GM21515 (cell line): ENCODE data around the gene GABRG3.

Experiments
- ATAC-seq: cut with Tn5 transposase; IDR thresholded peaks from one replicate; pipeline ENCODE4 v1.9.1; 2021; ENCODE audit not compliant: unreplicated experiment

The GABRG3 gene

DNA sequence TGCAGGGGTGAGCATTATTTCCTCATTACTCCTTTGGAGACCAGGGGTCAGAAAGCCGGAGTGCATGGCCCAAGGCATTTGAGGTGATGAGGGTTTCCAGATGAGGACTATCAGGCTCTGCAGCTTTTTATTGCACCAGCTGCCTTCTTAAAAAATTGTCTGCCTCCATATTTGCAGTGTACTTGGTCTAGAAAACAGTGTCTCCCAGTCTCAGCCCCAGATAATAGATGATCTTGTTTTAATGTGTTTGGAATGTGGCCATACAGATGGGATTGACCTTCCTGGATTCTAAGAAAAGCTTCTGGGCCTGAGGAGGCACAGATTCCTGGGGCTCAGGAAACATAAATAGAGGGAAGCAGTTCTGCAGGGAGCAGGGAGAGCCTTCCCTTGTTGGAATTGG is 123.3 kb downstream of the GABRG3 start:
- ATAC-seq, result no peak

DNA sequence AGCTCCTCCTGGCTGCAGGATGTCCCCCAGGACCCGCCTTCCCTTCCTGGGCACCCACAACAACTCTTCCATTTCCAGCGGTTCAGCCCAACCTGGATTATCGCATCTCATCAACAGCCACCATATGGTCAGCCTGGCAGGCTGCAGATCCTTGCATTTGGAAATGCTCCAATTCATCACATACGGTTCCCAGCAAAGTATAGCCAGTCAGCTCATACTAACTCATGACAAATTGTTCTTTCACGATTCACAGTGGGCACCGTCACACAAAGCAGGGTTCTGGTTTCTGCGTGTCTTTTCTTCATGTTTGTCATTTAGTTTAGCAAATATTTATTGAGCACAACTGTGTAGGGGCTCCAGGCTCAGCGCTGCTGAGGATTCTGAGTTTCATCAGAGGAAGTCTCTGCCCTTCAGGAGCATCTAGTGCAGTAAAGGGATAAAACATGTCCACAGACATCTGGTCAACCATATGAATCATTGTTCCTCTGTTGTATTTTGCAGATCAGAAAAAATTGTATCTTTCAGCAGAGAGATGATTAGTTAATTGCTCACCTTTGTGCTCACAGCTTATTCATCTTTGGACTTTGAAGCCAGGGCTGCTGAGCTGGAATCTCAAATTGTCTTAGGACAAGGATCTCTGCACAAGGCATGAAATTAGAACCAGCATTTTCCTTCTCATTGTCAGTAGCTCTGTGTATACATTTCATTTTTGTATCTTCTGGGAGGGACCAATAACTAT is 125.1 kb downstream of the GABRG3 start:
- ATAC-seq, result no peak

DNA sequence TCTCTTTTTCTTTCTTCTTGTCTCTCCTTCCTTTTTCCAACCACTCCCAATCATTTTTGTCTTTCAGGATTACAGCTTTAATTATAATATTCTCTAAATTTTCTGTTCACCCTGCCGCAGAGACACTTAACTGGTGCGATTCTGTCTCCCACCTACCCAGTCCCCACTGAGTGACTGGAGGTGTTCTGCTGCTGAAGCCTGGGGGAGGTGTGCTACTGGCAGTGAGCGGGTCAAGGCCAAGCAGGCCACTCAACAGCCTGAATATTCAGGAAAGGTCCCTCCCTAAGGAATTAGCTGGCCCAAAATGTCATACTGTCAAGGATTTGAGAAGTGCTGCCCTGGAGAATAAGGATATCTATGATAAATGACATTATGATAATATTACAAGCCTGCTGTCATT is 126.5 kb downstream of the GABRG3 start:
- no peak for ATAC-seq

DNA sequence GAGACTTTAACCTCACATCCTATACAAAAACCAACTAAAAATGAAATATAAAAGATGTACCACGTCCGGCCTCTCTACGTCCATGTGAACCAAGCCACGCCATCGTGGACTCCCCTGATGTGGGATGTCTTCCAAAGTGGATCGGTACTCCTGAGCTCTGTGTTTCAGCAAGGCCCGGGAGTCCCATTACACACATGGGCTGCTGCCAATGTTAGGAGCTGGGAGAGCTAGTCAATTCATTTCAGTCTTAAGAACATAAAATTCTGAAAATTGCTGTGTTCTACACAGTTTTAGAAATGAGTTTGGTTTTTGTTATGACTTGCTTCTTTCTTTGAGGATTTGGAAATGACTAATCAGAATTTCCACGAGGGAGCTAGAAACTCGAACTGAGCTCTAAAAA is 131.0 kb downstream of the GABRG3 start:
- no peak for ATAC-seq

DNA sequence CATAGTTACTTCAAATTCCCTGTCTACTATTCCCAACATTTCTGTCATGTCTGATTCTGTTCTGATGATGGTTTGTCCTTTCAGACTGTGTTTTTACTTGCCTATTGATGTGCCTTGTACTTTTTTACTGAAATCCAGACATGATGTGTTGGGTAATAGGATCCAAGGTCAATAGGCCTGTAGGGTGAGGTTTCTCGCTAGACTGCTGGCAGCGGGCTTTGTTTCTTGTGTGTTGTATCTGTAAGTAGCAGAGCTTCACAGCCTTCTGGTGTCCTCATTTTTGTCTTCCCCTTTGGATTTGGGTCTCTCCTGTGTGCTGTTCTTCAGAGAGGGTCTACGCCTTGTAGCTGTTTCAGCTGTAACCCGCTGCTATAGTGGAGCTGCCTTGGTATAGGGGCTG is 140.3 kb downstream of the GABRG3 start:
- no peak for ATAC-seq

DNA sequence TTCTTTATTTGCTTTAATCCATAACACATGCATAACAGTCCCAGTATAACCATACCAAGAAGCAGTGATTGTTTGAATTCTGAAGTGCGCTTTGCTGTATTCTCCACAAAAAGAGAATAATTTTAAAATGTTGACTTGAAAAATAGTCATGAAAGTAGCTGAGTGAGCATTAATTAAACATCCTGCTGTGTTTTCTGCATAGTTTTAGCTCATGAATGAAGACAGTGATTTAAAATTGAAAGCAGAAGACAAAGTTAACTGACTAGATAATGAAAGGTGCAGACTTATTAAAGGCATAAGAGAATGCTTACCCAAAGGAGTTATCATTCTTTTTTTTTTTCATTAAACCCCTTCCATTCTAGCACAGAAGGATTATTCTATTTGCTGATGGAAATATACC is 143.5 kb downstream of the GABRG3 start:
- ATAC-seq, result no peak

DNA sequence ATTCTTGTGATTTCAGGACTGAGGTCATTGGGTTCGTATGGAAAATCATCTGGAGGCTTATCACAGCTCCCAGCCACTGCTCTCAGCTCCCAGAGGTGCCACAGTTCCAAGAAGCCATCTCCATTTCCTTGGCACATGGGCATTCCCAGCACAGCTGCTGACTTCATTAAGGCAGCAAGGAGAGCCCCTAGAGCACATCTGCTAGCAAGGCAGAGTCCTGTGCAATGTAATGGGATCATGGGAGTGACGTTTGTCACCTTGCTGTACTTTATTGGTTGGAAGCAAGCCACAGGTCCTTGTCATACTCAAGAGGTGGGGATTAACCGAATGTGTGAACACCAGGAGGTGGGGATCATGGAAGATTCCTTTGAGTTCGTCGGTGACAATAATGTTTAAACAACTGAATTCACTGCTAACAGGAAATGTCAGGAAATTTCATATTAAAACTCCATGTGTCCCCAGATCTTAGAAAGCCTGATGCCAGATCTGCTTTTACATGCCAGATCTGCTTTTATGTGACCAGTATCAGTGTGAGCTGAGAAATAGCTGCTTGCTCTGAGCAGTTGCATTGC is 148.8 kb downstream of the GABRG3 start:
- no peak for ATAC-seq

DNA sequence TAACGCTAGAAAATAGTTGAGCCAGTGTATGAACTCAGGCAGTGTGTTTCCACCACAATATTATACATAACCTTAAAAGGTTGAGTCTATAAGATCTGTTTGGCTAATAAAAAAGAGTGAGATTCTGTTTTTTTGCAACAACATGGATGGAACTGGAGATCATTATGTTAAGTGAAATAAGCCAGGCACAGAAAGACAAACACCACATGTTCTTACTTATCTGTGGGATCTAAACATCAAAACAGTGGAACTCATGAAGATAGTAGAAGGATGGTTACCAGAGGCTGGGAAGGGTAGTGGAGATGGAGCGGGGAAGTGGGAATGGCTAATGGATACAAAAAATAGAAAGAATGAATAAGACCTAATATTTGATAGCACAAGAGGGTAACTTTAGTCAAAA is 150.7 kb downstream of the GABRG3 start:
- ATAC-seq, result no peak

DNA sequence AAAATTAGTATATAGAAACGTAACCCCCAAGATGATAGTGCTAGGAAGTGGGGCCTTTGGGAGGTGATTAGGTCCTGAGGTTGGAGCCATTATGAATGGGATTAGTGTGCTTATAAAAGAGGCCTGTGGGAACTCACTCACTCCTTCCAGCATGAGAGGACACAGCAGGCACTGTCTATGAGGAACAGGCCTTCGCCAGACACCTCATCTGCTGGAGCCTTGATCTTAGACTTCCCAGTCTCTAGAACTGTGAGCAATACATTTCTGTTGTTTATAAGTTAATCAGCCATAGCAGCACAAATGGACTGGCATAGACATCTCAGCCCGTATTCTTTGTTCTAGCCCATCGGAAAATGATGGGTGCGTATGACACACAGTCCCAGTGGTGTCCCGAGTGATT is 152.3 kb downstream of the GABRG3 start:
- ATAC-seq, result no peak

DNA sequence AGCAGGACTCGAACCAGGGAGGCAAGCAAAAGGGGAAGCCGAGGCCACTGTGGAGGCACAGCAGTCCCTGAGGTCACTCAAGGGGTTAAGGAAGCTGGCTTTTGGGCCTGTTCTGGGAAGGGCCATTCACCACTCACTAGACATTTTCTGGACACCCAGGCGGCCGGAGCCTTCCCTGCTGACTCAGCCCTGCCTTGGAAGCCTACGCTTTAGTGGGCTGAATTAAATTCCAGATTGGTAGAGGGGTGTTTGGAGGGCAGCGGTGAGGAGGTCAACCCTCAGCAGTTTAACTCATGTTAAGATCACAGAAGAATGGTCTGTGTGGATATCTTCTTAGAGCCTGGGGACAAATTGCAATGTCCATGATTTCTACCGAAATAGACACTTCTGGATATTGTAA is 152.8 kb downstream of the GABRG3 start:
- no peak for ATAC-seq

DNA sequence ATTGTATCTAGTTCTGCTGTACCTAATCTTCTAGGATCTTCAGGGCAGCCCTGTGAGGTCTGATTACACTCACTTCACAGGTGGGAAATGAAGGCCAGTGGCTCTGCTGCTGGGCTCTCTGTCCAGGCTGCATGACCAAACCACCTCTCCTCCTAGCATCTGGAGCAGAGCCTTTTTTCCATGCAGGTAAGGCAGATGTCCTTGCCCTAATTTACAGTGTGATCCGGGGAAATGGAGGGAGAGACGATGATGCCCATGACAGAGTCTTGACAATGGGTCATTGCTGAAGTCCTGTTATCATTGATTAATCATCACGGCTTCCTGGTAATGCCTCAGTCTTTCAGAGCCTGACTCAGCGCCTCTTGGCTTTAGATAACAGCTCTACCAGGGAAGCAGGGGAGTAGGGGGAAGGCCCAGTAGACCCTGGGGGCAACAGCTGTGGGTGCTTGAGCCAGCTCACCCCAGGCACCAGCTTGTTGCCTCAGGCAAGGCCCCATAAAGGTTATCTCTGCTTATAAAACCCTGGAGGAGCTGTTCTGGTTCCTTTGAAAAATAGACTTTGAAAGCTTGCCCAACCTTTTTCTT is 153.4 kb downstream of the GABRG3 start:
- ATAC-seq, result no peak

DNA sequence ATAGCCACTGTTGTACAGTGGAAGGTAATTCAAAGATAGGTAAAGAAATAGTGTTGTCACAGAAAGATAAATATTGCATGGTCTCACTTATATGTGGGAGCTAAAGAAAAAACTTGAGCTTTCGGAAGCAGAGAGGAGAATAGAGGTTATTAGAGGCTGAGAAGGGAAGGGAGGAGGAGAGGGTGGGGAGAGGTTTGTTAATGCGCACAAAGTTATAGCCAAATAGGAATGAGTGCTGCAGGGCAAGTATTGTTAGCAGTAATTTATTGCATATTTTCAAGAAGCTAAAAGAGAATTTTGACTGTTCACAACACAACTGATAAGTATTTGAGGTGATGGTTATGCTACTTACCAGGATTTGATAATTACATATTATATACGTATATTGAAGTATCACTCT is 154.2 kb downstream of the GABRG3 start:
- ATAC-seq, result no peak

DNA sequence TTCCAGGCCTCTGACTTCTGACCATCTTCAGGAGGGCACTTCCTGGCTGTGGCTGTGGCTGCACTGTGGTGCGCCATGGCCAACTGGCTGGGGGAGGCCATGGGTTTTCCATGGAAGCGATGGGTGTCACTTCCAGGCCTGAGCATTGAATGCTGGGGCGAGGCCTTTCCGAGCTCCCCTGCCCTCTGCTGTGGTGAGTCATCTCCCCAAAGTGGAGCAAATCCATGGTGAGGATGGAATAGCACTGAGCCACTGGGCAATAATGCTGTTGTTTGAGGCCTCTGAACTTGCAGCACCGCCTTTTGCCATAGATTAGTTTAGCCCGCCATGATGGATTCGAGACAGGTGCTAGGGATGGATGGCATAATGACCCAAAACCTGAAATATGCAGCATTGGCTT is 155.5 kb downstream of the GABRG3 start:
- no peak for ATAC-seq

DNA sequence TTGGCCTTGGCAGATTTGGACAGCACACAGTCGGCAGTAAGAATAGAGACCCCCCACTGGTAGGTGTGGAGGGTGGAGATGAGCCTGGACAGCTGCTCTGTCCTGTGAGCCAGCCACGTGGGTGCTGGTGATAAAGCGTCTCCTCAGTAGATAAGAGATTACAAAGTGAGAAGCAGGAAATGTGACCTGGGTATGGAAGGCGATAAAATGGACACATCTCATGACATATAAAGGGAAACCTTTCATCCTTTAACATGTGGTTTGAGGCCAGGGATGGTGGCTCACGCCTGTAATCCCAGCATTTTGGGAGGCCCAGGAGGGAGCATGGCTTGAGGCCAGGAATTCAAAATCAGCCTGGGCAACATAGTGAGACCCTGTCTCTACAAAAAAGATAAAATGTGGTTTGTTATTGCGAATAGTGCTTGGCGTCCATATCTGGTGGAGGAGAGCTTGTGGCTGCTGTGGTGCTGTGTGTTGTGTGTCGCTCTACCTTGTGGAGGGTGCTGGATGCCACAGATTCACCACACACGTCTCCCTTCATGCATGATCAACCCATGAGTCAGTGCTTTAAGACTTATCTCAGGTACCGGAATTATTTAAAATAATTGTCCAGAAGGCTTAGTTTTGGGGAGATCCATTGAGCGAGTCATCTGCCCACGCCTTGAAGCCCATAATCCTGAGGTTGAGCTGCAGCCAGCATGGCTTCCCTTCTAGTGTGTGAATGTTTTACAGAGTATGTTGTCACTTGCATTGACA is 157.0 kb downstream of the GABRG3 start:
- no peak for ATAC-seq

DNA sequence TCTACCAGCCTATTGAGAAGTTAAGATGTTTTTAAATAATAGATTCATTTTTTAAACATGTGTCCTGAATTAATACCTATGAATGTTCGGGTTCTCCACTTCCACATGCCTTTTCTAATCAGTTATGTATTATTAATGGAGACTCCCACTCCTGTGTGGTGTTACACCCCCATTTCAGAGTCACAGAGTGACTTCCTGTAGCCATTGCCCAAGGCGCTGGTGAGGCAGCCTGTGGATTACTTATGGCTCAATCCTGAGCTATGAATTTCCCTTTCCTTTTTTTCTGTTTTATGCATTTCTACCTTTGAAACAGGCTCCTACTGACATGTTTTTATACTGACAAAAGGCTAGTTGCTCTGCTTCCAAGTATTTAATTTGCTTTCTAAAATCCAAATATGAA is 162.3 kb downstream of the GABRG3 start:
- no peak for ATAC-seq

DNA sequence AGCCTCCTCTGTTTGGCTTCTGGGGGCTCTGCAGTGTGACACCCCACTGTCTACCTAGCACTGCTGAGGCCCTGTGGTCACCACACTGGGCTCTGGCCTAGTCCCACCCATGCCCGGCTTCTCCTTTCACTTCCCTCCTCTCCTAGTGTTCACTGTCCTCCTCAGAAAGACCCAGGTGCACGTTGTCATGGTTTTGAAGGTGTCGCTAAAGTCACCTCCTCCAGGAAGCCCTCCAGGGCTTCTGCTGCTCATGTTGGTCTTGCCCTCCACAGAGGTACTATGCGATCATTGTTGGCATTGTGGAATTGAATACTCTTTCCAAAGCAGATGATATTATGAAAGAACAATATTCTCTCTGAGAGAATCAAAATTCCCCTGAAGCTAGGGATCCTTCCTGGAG is 163.5 kb downstream of the GABRG3 start:
- no peak for ATAC-seq

DNA sequence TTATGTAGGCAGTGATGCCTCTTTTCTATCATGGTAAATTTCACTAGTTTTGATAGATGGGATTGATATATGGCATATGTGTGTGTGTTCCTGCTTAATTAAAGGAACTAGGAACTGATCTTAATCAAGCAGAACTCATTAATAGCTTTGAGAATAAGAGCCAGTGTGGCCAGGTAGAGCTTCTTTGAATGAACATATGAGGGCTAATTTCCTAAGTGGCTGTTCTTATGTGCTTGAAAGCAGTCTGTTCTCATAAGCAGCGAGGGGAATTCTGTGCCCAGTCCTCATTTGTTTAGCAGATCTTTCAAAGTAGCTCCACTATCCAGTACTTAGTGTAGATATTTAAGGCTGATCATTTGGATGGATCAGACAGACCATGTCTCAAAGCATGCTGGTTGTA is 164.2 kb downstream of the GABRG3 start:
- ATAC-seq, result no peak

DNA sequence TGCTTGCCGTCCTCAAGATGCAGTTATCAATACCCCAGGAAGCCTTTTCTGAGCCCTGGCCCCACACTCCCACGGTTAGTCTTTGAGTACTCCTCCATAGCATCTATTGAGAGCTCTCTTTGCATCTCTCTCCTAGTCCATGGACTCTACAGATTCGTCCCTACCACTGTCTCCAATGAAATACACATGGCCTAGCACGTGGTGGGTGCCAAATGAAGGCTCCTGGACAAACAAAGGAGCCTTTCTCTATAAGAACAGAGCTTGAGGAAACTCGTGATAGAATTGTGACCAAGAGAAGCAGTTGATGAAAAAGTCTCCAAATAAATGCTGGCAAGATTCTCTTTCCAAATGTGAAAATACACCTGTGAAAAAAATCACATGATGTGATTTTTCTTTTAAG is 166.1 kb downstream of the GABRG3 start:
- ATAC-seq, result no peak

DNA sequence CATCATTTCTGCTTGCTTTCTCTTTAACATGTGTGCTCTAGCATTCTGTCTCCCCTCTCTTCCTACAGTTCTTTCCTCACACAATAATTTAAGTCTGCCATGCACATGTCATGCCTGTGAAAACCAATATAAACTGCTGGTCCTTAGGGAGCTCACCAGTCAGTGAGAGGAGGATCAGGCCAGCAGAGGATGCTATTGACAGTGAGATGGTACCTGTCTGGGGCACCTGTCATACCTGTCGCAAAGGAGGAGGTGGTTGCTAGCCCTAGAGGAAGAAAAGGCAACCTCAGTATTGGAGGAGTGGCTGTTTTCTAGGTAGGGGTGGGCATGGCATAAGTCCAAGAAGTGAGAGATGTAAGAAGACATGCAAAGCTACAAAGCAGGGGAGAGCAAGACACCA is 194.6 kb downstream of the GABRG3 start:
- no peak for ATAC-seq

DNA sequence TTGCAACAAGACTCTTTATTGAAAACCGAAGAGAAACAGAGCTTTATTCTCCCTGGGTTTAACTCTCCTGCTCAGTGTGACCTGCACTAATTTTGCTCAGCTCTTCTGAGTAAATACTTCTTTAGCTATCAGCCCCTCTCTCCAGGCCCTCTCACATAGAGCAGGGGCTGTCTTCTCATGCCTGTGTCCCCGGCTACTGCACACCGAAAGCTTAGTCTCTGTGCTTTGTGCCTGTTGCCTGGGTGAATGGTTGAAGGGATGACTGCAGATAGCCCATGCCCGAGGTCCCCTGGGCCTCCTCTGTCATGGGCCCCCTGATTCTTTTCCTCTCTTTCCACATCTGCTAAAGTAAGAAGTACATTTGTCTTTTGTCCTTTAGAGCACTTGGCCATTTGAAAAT is 195.9 kb downstream of the GABRG3 start:
- ATAC-seq, result no peak

DNA sequence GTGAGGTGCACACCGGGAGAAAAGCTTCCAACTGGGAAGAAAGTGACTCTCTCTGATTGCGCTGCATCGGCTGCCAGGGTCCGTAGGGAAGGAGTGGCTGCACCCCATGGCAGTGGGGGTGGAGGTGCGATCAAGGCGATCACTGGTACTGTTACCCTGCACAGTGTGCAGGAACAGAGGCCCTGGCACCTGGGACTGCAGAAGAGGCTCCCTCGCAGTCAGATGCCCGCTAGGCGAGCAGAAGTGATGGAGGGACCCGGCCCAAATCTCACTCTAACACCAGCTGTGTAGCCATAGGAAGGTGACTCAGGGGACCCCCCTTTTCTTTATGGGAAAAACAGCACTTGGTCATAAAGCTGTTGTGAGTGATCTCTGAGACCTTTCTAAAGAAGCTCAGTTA is 196.8 kb downstream of the GABRG3 start:
- no peak for ATAC-seq

DNA sequence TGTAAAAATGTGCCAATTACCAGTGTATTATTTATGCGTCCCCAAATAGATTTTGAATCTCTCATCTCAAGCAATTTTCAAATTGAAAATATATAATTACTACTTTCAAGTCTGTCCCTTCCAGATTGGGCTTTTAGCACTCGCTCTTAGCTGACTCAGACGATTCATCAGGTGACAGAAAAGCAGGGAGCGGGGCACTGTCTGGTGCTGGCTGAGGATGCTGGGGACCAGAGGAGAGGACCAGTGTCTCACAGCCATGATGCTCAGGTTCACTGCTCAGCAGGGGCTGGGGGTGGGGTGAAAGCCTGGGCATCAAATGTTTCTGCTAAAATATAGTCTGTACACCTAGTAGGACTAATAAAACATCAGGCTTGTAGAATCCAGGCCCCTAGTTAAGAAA is 199.9 kb downstream of the GABRG3 start:
- ATAC-seq, result no peak
